Kidney (tissue), 14 donors: ENCODE data around the gene NCK1. TPM values are rescaled to one million over a fixed set of nuclear protein-coding genes. Genes with fewer than 3 reads are reported as not detected.

ENCODE experiments used
- DNase-seq, 5 donors: peaks; one replicate each; pipeline ENCODE4 v3.0.0-alpha.2; 2013 to 2020
- FAIRE-seq: peaks from 2 replicates; lab custom pipeline; 2012; peaks lifted over from hg19 to GRCh38; lab: Jason Lieb, UNC
- H3K27ac ChIP-seq, 2 donors: one replicate each; pipeline ENCODE4 v1.7.0; 2013; ENCODE audit warnings: low read depth in 2 of 2, low read length in 2 of 2, inconsistent platforms in 1 of 2
- H3K27me3 ChIP-seq: one replicate; pipeline ENCODE4 v1.7.1; 2013; ENCODE audit warnings: low read length, inconsistent platforms; ENCODE audit not compliant: control insufficient read depth, insufficient read depth
- H3K36me3 ChIP-seq, 3 donors: one replicate each; pipeline versions ENCODE4 v1.7.0 to v1.7.1; 2013; ENCODE audit warnings: low read length in 3 of 3, control low read depth in 1 of 3, inconsistent platforms in 1 of 3; ENCODE audit not compliant: insufficient read depth in 3 of 3, control insufficient read depth in 2 of 3
- H3K4me1 ChIP-seq, 3 donors: one replicate each; pipeline versions ENCODE4 v1.7.0 to v1.7.1; 2013; ENCODE audit warnings: low read length in 3 of 3, inconsistent platforms in 1 of 3, low read depth in 1 of 3; ENCODE audit not compliant: control insufficient read depth in 2 of 3, insufficient read depth in 2 of 3
- H3K4me3 ChIP-seq, 3 donors: one replicate each; pipeline versions ENCODE4 v1.7.0 to v1.8.1; 2013; ENCODE audit warnings: low read length in 3 of 3, control low read depth in 1 of 3, inconsistent platforms in 1 of 3
- H3K9ac ChIP-seq, 3 donors: one replicate each; pipeline versions ENCODE4 v1.7.0 to v1.7.1; 2013; ENCODE audit warnings: low read length in 3 of 3, control low read depth in 1 of 3, inconsistent platforms in 1 of 3
- H3K9me3 ChIP-seq, 3 donors: one replicate each; pipeline versions ENCODE4 v1.7.0 to v1.7.1; 2013; ENCODE audit warnings: low read length in 3 of 3, control low read depth in 1 of 3, inconsistent platforms in 1 of 3; ENCODE audit not compliant: control insufficient read depth in 2 of 3, insufficient read depth in 1 of 3
- CTCF ChIP-seq: IDR thresholded peaks from 3 replicates; pipeline ENCODE4 v1.5.1; 2012; ENCODE audit warnings: mild to moderate bottlenecking, moderate library complexity, borderline replicate concordance; ENCODE audit not compliant: insufficient read depth; ENCODE audit errors: extremely low read depth
- intact Hi-C: fragments of 100-400 bp; cut with DNase I; formaldehyde crosslinking; loops from one replicate; pipeline ENCODE4 v1.11.1; 2022
- polyA plus RNA-seq: library from polyadenylated mRNA; stranded (reverse); fragments of 350-450 nt; fragmentation: Illumina TruSeq; extraction: RNeasy Lipid Tissue Mini Kit (QIAGEN cat#74804); gene quantifications from one replicate; pipeline ENCODE4 v1.2.3, GENCODE V29; 2014; ENCODE audit warnings: low read depth, low replicate concordance; ENCODE audit not compliant: insufficient read depth
- total RNA-seq: library from RNA; stranded (reverse); fragmentation: NEBNext Ultra II Directional; extraction: Animal tissue kit (Norgen Biotek cat#: 25700); gene quantifications from one replicate; pipeline ENCODE4 v1.2.1, GENCODE V29; 2021
- donor health status: control.
- donor health status: control.
- donor health status: control.
- donor health status: control.
- donor health status: control.
- donor health status: DM: yes; HTN: yes; CAD: no.
- donor health status: Normal renal cell carcinoma (clear cell type).

Gene NCK1
- total and polyA plus RNA-seq, 2 donors from 2014 or later = 12.6 to 46.8 TPM

- intact Hi-C loops = no loop called here
- no peak for TF ChIP-seq CTCF
- Histone ChIP-seq H3K36me3 (no peaks in the 10 kb centered on the region), H3K27ac (no peak overlapping the region), H3K4me3 (no peak overlapping the region), H3K9ac (no peak overlapping the region), H3K27me3 (no peaks in the 10 kb centered on the region), H3K4me1 (no peaks in the 10 kb centered on the region), H3K9me3 (peaks cover 0 to 2% (median 0%) of the 10 kb centered on the region in 3 donors)
- no peak for DNase-seq
- FAIRE-seq = no peak
Measured at GRCh38 chr3:136882571-136882970, 20.6 kb downstream of the NCK1 start.

GRCh38 chr3:136883967-136884720 lies 22.1 kb downstream of the NCK1 start:
- no peak for DNase-seq
- TF ChIP-seq CTCF = no peak
- no peak for FAIRE-seq
- H3K9ac ChIP-seq = no peak overlapping the region
- intact Hi-C loops = no loop called here
- no peaks in the 10 kb centered on the region for H3K36me3 ChIP-seq
- H3K9me3 ChIP-seq = no peaks in the 10 kb centered on the region
- H3K4me1 ChIP-seq = no peaks in the 10 kb centered on the region
- no peak overlapping the region for H3K4me3 ChIP-seq
- H3K27me3 ChIP-seq = no peaks in the 10 kb centered on the region
- no peak overlapping the region for H3K27ac ChIP-seq

- FAIRE-seq = no peak
- Histone ChIP-seq H3K27ac (no peak overlapping the region), H3K36me3 (no peaks in the 10 kb centered on the region), H3K4me1 (no peaks in the 10 kb centered on the region), H3K9ac (no peak overlapping the region), H3K9me3 (no peaks in the 10 kb centered on the region), H3K27me3 (no peaks in the 10 kb centered on the region), H3K4me3 (no peak overlapping the region)
- TF ChIP-seq CTCF = no peak
- intact Hi-C loops = no loop called here
- no peak for DNase-seq
Measured at GRCh38 chr3:136885357-136886213, 23.6 kb downstream of the NCK1 start.
